ENCODE data around the gene ETS1.

Gene ETS1

DNA sequence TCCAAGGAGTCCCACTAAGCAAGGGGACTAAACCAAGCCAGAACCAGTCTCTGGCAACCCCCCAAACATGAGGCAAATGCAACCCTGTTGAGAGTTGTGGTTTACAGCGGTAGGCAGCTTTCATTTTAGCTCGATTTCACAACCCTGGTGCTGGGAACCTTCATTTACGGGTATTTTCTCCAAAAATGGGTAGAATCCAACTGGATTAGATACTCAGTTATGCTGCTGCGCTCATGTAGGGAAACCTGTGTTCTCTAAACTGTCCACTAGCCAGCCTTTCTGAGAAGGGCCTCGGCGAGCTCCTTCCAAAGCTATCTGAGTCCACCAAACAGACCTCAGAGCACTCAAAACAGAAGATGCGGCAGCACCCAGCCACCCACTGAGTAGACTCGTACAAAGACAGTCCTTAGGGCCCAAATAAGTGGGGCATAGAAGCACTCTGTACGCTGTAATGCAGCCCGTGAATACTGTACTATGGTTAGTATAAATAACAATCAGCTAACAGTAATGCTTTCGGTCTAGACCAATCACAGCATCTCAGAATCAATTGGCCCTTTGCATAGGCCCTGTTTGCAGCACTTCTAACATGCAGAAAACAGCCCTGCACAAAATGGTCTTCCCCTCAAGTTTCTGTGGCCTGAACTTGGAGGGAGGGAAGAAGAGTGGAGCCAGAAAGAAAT, 104.7 kb downstream of the ETS1 start:
- no peaks in the 10 kb centered on the region for H3K27me3 ChIP-seq (ENCODE audit: control insufficient read depth, insufficient read depth, low read length)
- WGBS (ENCODE audit: insufficient coverage, insufficient read length), result no CpG with 5 or more reads among the region's 11 CpGs
- no peak for DNase-seq (ENCODE audit: low read depth, low spot score)

GRCh38 chr11:128482092-128482491, 105.3 kb downstream of the ETS1 start:
- Histone ChIP-seq H3K4me3 (ENCODE audit: low read length) (no peak overlapping the region), H3K36me3 (ENCODE audit: control insufficient read depth, insufficient read depth, low read length) (no peaks in the 10 kb centered on the region), H3K9me3 (ENCODE audit: control insufficient read depth, insufficient read depth, low read length) (no peaks in the 10 kb centered on the region), H3K27me3 (ENCODE audit: control insufficient read depth, insufficient read depth, low read length) (no peaks in the 10 kb centered on the region), H3K27ac (ENCODE audit: low read length) (no peak overlapping the region), H3K4me1 (ENCODE audit: control insufficient read depth, insufficient read depth, low read length) (no peaks in the 10 kb centered on the region)
- DNase-seq (ENCODE audit: low read depth, low spot score), result no peak
- WGBS (ENCODE audit: insufficient coverage, insufficient read length), result no CpG with 5 or more reads among the region's 3 CpGs

More for the DNA sequence above, 104.7 kb downstream of the ETS1 start:
- no peaks in the 10 kb centered on the region for H3K36me3 ChIP-seq (ENCODE audit: control insufficient read depth, insufficient read depth, low read length)
- no peak overlapping the region for H3K4me3 ChIP-seq (ENCODE audit: low read length)
- H3K9me3 ChIP-seq (ENCODE audit: control insufficient read depth, insufficient read depth, low read length), result no peaks in the 10 kb centered on the region
- no peak overlapping the region for H3K27ac ChIP-seq (ENCODE audit: low read length)
- H3K4me1 ChIP-seq (ENCODE audit: control insufficient read depth, insufficient read depth, low read length), result no peaks in the 10 kb centered on the region

- no peak overlapping the region for H3K4me3 ChIP-seq (ENCODE audit: low read length)
- H3K36me3 ChIP-seq (ENCODE audit: control insufficient read depth, insufficient read depth, low read length), result no peaks in the 10 kb centered on the region
- DNase-seq (ENCODE audit: low read depth, low spot score), result no peak
- no peaks in the 10 kb centered on the region for H3K9me3 ChIP-seq (ENCODE audit: control insufficient read depth, insufficient read depth, low read length)
- no peak overlapping the region for H3K27ac ChIP-seq (ENCODE audit: low read length)
- H3K27me3 ChIP-seq (ENCODE audit: control insufficient read depth, insufficient read depth, low read length), result no peaks in the 10 kb centered on the region
- no CpG with 5 or more reads among the region's 2 CpGs for WGBS (ENCODE audit: insufficient coverage, insufficient read length)
- no peaks in the 10 kb centered on the region for H3K4me1 ChIP-seq (ENCODE audit: control insufficient read depth, insufficient read depth, low read length)
Observed at GRCh38 chr11:128481135-128481534, 106.2 kb downstream of the ETS1 start.

GRCh38 chr11:128480665-128481064, 106.7 kb downstream of the ETS1 start:
- no peak for DNase-seq (ENCODE audit: low read depth, low spot score)
- Histone ChIP-seq H3K27ac (ENCODE audit: low read length) (no peak overlapping the region), H3K4me1 (ENCODE audit: control insufficient read depth, insufficient read depth, low read length) (no peaks in the 10 kb centered on the region), H3K36me3 (ENCODE audit: control insufficient read depth, insufficient read depth, low read length) (no peaks in the 10 kb centered on the region), H3K4me3 (ENCODE audit: low read length) (no peak overlapping the region), H3K27me3 (ENCODE audit: control insufficient read depth, insufficient read depth, low read length) (no peaks in the 10 kb centered on the region), H3K9me3 (ENCODE audit: control insufficient read depth, insufficient read depth, low read length) (no peaks in the 10 kb centered on the region)
- no CpG with 5 or more reads among the region's 4 CpGs for WGBS (ENCODE audit: insufficient coverage, insufficient read length)

DNA sequence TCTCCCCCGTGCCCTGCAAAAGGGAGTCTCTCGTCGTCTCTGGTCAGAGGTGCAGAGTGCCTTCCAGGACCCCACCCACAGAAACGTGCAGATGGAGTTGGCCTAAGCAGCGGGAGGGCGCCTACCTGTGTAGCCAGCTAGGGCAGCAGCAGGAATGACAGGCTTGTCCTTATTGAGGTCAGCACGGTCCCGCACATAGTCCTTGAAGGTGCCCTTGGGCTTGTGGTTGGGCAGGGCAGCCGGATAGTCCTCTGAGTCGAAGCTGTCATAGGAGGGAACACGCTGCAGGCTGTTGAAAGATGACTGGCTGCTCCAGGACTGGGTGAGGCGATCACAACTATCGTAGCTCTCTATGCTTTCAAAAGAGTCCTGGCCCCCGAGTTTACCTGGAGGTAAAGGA, 107.3 kb downstream of the ETS1 start:
- DNase-seq (ENCODE audit: low read depth, low spot score), result no peak
- Histone ChIP-seq H3K27me3 (ENCODE audit: control insufficient read depth, insufficient read depth, low read length) (no peaks in the 10 kb centered on the region), H3K36me3 (ENCODE audit: control insufficient read depth, insufficient read depth, low read length) (no peaks in the 10 kb centered on the region), H3K4me1 (ENCODE audit: control insufficient read depth, insufficient read depth, low read length) (no peaks in the 10 kb centered on the region), H3K27ac (ENCODE audit: low read length) (no peak overlapping the region), H3K4me3 (ENCODE audit: low read length) (no peak overlapping the region), H3K9me3 (ENCODE audit: control insufficient read depth, insufficient read depth, low read length) (no peaks in the 10 kb centered on the region)
- no CpG with 5 or more reads among the region's 14 CpGs for WGBS (ENCODE audit: insufficient coverage, insufficient read length)

DNA sequence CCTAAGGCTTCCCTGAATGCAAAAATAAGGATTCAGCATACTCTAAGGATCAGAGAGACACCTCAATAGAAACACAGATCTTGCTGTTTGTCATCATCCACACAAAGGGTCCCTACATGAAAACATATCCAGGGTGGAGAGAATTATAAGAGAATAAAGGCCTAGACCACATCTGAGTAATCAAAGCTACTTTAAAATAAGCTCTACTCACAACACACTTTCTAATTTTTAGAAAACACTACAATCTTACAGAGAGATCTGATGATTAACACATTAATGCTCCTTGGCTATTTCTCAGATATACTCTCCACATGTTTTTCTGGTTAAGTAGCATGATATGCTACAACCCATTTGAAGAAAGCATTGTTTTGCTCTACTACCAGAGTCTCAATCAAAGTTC, 108.2 kb downstream of the ETS1 start:
- Histone ChIP-seq H3K4me1 (ENCODE audit: control insufficient read depth, insufficient read depth, low read length) (no peaks in the 10 kb centered on the region), H3K27me3 (ENCODE audit: control insufficient read depth, insufficient read depth, low read length) (no peaks in the 10 kb centered on the region), H3K36me3 (ENCODE audit: control insufficient read depth, insufficient read depth, low read length) (no peaks in the 10 kb centered on the region), H3K9me3 (ENCODE audit: control insufficient read depth, insufficient read depth, low read length) (no peaks in the 10 kb centered on the region), H3K4me3 (ENCODE audit: low read length) (no peak overlapping the region), H3K27ac (ENCODE audit: low read length) (no peak overlapping the region)
- no peak for DNase-seq (ENCODE audit: low read depth, low spot score)

DNA sequence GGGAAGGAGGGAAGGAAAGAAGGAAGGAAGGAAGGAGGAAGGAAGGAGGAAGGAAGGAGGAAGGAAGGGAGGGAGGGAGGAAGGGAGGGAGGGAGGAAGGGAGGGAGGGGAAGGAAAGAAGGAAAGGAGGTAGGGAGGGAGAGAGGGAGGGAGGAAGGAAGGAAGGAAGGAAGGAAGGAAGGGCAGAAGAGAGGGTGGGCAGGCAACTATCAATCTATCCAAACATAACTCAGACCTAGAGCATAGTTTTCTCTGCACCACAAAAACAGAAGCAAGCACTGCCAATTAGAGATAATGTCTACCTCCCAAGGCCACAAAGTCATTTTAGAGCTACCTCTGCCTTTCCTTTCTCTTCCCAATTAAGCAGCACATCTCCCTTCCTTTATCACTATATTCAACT, 109.1 kb downstream of the ETS1 start:
- no peak for DNase-seq (ENCODE audit: low read depth, low spot score)
- Histone ChIP-seq H3K9me3 (ENCODE audit: control insufficient read depth, insufficient read depth, low read length) (no peaks in the 10 kb centered on the region), H3K36me3 (ENCODE audit: control insufficient read depth, insufficient read depth, low read length) (no peaks in the 10 kb centered on the region), H3K27me3 (ENCODE audit: control insufficient read depth, insufficient read depth, low read length) (no peaks in the 10 kb centered on the region), H3K4me1 (ENCODE audit: control insufficient read depth, insufficient read depth, low read length) (no peaks in the 10 kb centered on the region), H3K4me3 (ENCODE audit: low read length) (no peak overlapping the region), H3K27ac (ENCODE audit: low read length) (no peak overlapping the region)

DNA sequence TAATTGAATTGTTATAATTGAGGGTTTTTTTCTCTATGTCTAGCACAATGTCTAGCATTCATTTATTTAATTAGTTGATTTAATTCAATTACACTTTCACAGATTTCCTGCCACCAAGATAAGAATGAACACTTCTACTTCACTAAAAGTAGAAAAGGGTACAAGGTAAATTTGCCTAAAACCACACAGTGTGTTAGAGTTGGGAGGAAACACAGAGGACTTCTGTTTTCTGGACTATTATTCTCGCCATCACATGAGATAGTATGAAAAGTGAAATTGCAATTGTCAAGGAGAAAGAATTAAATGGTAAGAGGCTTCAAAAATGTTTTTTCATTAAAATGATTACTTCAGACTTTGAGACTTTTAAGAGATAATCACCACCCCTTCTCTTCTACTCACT, 109.5 kb downstream of the ETS1 start:
- no peaks in the 10 kb centered on the region for H3K9me3 ChIP-seq (ENCODE audit: control insufficient read depth, insufficient read depth, low read length)
- no peaks in the 10 kb centered on the region for H3K36me3 ChIP-seq (ENCODE audit: control insufficient read depth, insufficient read depth, low read length)
- no peak for DNase-seq (ENCODE audit: low read depth, low spot score)
- no peaks in the 10 kb centered on the region for H3K27me3 ChIP-seq (ENCODE audit: control insufficient read depth, insufficient read depth, low read length)
- H3K4me3 ChIP-seq (ENCODE audit: low read length), result no peak overlapping the region
- H3K4me1 ChIP-seq (ENCODE audit: control insufficient read depth, insufficient read depth, low read length), result no peaks in the 10 kb centered on the region
- WGBS (ENCODE audit: insufficient coverage, insufficient read length), result no CpG with 5 or more reads among the region's 1 CpG
- H3K27ac ChIP-seq (ENCODE audit: low read length), result no peak overlapping the region

- no peak for DNase-seq (ENCODE audit: low read depth, low spot score)
- no peaks in the 10 kb centered on the region for H3K36me3 ChIP-seq (ENCODE audit: control insufficient read depth, insufficient read depth, low read length)
- H3K27ac ChIP-seq (ENCODE audit: low read length), result no peak overlapping the region
- no CpG with 5 or more reads among the region's 3 CpGs for WGBS (ENCODE audit: insufficient coverage, insufficient read length)
- 0 out of 2 replicates have a peak, but pooled peaks cover 1% of the 10 kb centered on the region for H3K4me1 ChIP-seq (ENCODE audit: control insufficient read depth, insufficient read depth, low read length)
- H3K9me3 ChIP-seq (ENCODE audit: control insufficient read depth, insufficient read depth, low read length), result no peaks in the 10 kb centered on the region
- H3K4me3 ChIP-seq (ENCODE audit: low read length), result no peak overlapping the region
- no peaks in the 10 kb centered on the region for H3K27me3 ChIP-seq (ENCODE audit: control insufficient read depth, insufficient read depth, low read length)
Observed at GRCh38 chr11:128477278-128477677, 110.1 kb downstream of the ETS1 start.

GRCh38 chr11:128476729-128477128, 110.6 kb downstream of the ETS1 start:
- Histone ChIP-seq H3K4me1 (ENCODE audit: control insufficient read depth, insufficient read depth, low read length) (0 out of 2 replicates have a peak, but pooled peaks cover 1% of the 10 kb centered on the region), H3K36me3 (ENCODE audit: control insufficient read depth, insufficient read depth, low read length) (no peaks in the 10 kb centered on the region), H3K9me3 (ENCODE audit: control insufficient read depth, insufficient read depth, low read length) (no peaks in the 10 kb centered on the region), H3K27ac (ENCODE audit: low read length) (no peak overlapping the region), H3K4me3 (ENCODE audit: low read length) (no peak overlapping the region), H3K27me3 (ENCODE audit: control insufficient read depth, insufficient read depth, low read length) (no peaks in the 10 kb centered on the region)
- no CpG with 5 or more reads among the region's 7 CpGs for WGBS (ENCODE audit: insufficient coverage, insufficient read length)
- no peak for DNase-seq (ENCODE audit: low read depth, low spot score)

- Histone ChIP-seq H3K4me1 (ENCODE audit: control insufficient read depth, insufficient read depth, low read length) (0 out of 2 replicates have a peak, but pooled peaks cover 1% of the 10 kb centered on the region), H3K36me3 (ENCODE audit: control insufficient read depth, insufficient read depth, low read length) (no peaks in the 10 kb centered on the region), H3K4me3 (ENCODE audit: low read length) (no peak overlapping the region), H3K27me3 (ENCODE audit: control insufficient read depth, insufficient read depth, low read length) (no peaks in the 10 kb centered on the region), H3K27ac (ENCODE audit: low read length) (no peak overlapping the region), H3K9me3 (ENCODE audit: control insufficient read depth, insufficient read depth, low read length) (no peaks in the 10 kb centered on the region)
- no CpG with 5 or more reads among the region's 1 CpG for WGBS (ENCODE audit: insufficient coverage, insufficient read length)
- no peak for DNase-seq (ENCODE audit: low read depth, low spot score)
Observed at GRCh38 chr11:128476049-128476448, 111.3 kb downstream of the ETS1 start.

Measured in iPS DF 6.9 (cell line).